K562 (cell line): ENCODE data around the gene TP73. TPM values are rescaled to one million over a fixed set of nuclear protein-coding genes. Genes with fewer than 3 reads are reported as not detected.

ENCODE experiments used
- CHD1 ChIP-seq: fragments of 200-600 bp; sonication (generic); IDR thresholded peaks from one replicate; pipeline ENCODE4 v1.6.1; 2012; ENCODE audit warnings: mild to moderate bottlenecking, moderate library complexity, low read length, inconsistent platforms
- DDX20 ChIP-seq: fragments of 450-650 bp; IDR thresholded peaks from 2 replicates; pipeline ENCODE4 v1.6.1; 2016; ENCODE audit warnings: missing genetic modification characterization, low read depth, mild to moderate bottlenecking, missing compliant biosample characterization, moderate library complexity
- FUS ChIP-seq: fragments of 200-400 bp; formaldehyde crosslinking; optimal IDR thresholded peaks from 2 replicates; pipeline ENCODE3; 2017; ENCODE audit warnings: low read depth, low read length
- KDM5B ChIP-seq: fragments of 200-600 bp; sonication (generic); IDR thresholded peaks from 2 replicates; pipeline ENCODE4 v1.6.1; 2012; ENCODE audit warnings: low read depth, mild to moderate bottlenecking, moderate library complexity, low read length, control low read depth, inconsistent platforms; ENCODE audit not compliant: insufficient replicate concordance
- MEF2D ChIP-seq: conservative IDR thresholded peaks from 2 replicates; pipeline ENCODE4 v1.6.1; 2016; ENCODE audit warnings: low read depth, missing genetic modification characterization, missing compliant biosample characterization
- MIER1 ChIP-seq: fragments of 450-650 bp; IDR thresholded peaks from 2 replicates; pipeline ENCODE4 v1.6.1; 2016; ENCODE audit warnings: antibody characterized with exemption, mild to moderate bottlenecking, low read depth
- TCF7L2 ChIP-seq: fragments of 150-350 bp; IDR thresholded peaks from 2 replicates; pipeline ENCODE4 v1.6.1; 2016; ENCODE audit warnings: low read depth, mild to moderate bottlenecking, low read length, moderate library complexity
- ZBTB12 ChIP-seq: fragments of 250-450 bp; sonication (Bioruptor Pico); IDR thresholded peaks from 2 replicates; pipeline ENCODE4 v1.4.0; 2020
- ZNF274 ChIP-seq: IDR thresholded peaks from 2 replicates; pipeline ENCODE4 v1.6.1; 2011; ENCODE audit warnings: low read depth, mild to moderate bottlenecking, low read length, moderate library complexity, borderline replicate concordance
- ZNF398 ChIP-seq: fragments of 250-450 bp; sonication (Bioruptor Pico); IDR thresholded peaks from 2 replicates; pipeline ENCODE4 v1.8.0; 2021; ENCODE audit warnings: moderate library complexity, mild to moderate bottlenecking, inconsistent platforms
- ZNF76 ChIP-seq: fragments of 250-450 bp; sonication (Bioruptor Pico); IDR thresholded peaks from 2 replicates; pipeline ENCODE4 v1.4.0; 2020; ENCODE audit warnings: mild to moderate bottlenecking, moderate library complexity, borderline replicate concordance
- polyA plus RNA-seq, 8 experiments: library from polyadenylated mRNA; depleted of rRNA in 4 of 8; stranded (reverse) in 5 of 8; unstranded in 3 of 8; fragments of >200 nt; fragmentation: Nextera tagmentation in 2 of 8; fragmentation: Illumina TruSeq in 1 of 8; extraction: Ambion mirVana in 2 of 8; extraction: Trizol in 1 of 8; gene quantifications; 2 replicates each; pipeline versions ENCODE4 v1.2.1 to v1.2.3, GENCODE V29; 2011 to 2014; ENCODE audit warnings: inconsistent platforms in 1 of 8, missing spikeins in 1 of 8
- total RNA-seq, 7 experiments: library from RNA; depleted of rRNA in 6 of 7; stranded (reverse); fragments of >200 nt in 6 of 7; fragmentation: Illumina TruSeq in 2 of 7; extraction: Trizol in 2 of 7; gene quantifications; 2 replicates each; pipeline versions ENCODE4 v1.2.1 to v1.2.3, GENCODE V29; 2011 to 2021; ENCODE audit warnings: low replicate concordance in 1 of 7
- TF ChIP-seq, protein P1 (sequence below): sonication (generic); formaldehyde crosslinking; IDR thresholded peaks from 2 replicates; pipeline ENCODE4 v1.8.1; 2023; ENCODE audit warnings: missing genetic modification reagents, mild to moderate bottlenecking, borderline replicate concordance
- TF ChIP-seq, protein P2 (sequence below): fragments of 250-450 bp; sonication (Bioruptor Pico); IDR thresholded peaks from 2 replicates; pipeline ENCODE4 v1.4.0; 2020; ENCODE audit warnings: mild to moderate bottlenecking, moderate library complexity
- TF ChIP-seq, protein P3 (sequence below): sonication (generic); formaldehyde crosslinking; IDR thresholded peaks from 2 replicates; pipeline ENCODE4 v1.8.1; 2022; ENCODE audit warnings: missing genetic modification reagents

Gene TP73
- total and polyA plus RNA-seq, 9 of the 15 experiments (the other 6 are each of a cell fraction or from before 2014, with no cell fraction given): 0.07 to 1.6 (median 0.40) TPM; not detected in 2

GRCh38 chr1:3624200-3625136 is 27.8 kb upstream of the TP73 start, which contains the start of gene TPRG1L (continued):
- TF ChIP-seq, protein P1, sequence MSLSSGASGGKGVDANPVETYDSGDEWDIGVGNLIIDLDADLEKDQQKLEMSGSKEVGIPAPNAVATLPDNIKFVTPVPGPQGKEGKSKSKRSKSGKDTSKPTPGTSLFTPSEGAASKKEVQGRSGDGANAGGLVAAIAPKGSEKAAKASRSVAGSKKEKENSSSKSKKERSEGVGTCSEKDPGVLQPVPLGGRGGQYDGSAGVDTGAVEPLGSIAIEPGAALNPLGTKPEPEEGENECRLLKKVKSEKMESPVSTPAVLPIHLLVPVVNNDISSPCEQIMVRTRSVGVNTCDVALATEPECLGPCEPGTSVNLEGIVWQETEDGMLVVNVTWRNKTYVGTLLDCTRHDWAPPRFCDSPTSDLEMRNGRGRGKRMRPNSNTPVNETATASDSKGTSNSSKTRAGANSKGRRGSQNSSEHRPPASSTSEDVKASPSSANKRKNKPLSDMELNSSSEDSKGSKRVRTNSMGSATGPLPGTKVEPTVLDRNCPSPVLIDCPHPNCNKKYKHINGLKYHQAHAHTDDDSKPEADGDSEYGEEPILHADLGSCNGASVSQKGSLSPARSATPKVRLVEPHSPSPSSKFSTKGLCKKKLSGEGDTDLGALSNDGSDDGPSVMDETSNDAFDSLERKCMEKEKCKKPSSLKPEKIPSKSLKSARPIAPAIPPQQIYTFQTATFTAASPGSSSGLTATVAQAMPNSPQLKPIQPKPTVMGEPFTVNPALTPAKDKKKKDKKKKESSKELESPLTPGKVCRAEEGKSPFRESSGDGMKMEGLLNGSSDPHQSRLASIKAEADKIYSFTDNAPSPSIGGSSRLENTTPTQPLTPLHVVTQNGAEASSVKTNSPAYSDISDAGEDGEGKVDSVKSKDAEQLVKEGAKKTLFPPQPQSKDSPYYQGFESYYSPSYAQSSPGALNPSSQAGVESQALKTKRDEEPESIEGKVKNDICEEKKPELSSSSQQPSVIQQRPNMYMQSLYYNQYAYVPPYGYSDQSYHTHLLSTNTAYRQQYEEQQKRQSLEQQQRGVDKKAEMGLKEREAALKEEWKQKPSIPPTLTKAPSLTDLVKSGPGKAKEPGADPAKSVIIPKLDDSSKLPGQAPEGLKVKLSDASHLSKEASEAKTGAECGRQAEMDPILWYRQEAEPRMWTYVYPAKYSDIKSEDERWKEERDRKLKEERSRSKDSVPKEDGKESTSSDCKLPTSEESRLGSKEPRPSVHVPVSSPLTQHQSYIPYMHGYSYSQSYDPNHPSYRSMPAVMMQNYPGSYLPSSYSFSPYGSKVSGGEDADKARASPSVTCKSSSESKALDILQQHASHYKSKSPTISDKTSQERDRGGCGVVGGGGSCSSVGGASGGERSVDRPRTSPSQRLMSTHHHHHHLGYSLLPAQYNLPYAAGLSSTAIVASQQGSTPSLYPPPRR (CRISPR knock-in tag): no peak
- TF ChIP-seq, protein P2, sequence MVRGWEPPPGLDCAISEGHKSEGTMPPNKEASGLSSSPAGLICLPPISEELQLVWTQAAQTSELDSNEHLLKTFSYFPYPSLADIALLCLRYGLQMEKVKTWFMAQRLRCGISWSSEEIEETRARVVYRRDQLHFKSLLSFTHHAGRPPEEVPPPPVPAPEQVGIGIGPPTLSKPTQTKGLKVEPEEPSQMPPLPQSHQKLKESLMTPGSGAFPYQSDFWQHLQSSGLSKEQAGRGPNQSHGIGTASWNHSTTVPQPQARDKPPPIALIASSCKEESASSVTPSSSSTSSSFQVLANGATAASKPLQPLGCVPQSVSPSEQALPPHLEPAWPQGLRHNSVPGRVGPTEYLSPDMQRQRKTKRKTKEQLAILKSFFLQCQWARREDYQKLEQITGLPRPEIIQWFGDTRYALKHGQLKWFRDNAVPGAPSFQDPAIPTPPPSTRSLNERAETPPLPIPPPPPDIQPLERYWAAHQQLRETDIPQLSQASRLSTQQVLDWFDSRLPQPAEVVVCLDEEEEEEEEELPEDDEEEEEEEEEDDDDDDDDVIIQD (CRISPR knock-in tag): no peak
- TF ChIP-seq MEF2D (tag) (no peak), CHD1 (no peak), ZNF76 (CRISPR knock-in tag) (no peak), FUS (no peak), MIER1 (no peak), ZNF398 (no peak), TCF7L2 (no peak), DDX20 (tag) (no peak), ZBTB12 (CRISPR knock-in tag) (no peak), ZNF274 (no peak), KDM5B (peak; percentile 64)
- TF ChIP-seq, protein P3, sequence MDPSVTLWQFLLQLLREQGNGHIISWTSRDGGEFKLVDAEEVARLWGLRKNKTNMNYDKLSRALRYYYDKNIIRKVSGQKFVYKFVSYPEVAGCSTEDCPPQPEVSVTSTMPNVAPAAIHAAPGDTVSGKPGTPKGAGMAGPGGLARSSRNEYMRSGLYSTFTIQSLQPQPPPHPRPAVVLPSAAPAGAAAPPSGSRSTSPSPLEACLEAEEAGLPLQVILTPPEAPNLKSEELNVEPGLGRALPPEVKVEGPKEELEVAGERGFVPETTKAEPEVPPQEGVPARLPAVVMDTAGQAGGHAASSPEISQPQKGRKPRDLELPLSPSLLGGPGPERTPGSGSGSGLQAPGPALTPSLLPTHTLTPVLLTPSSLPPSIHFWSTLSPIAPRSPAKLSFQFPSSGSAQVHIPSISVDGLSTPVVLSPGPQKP (CRISPR knock-in tag): no peak
